ENCODE data around the gene TMEM184A. TPM values are rescaled to one million over a fixed set of nuclear protein-coding genes. Genes with fewer than 3 reads are reported as not detected.

The TMEM184A gene
- total RNA-seq, 2 donors from 2014 or later = 4.6 to 5.1 TPM

GRCh38 chr7:1592299-1592871, 36.4 kb upstream of the TMEM184A start:
- DNase-seq = peak; percentile 38
- Mint-ChIP-seq H3K27ac (no peak overlapping the region), H3K36me3 (ENCODE audit: low read depth) (no peaks in the 10 kb centered on the region), H3K27me3 (ENCODE audit: insufficient read depth) (peaks cover 4% of the 10 kb centered on the region), H3K9me3 (peaks cover 4% of the 10 kb centered on the region), H3K4me1 (no peaks in the 10 kb centered on the region), H3K4me3 (no peak overlapping the region)
- no peaks in the 10 kb centered on the region for H3K4me1 ChIP-seq (ENCODE audit: control insufficient read depth, insufficient read depth, low read length)
- H3K9ac ChIP-seq (ENCODE audit: extremely low read depth, low read length, poor library complexity, severe bottlenecking) = no peak overlapping the region
- no peak overlapping the region for H3K4me3 ChIP-seq (ENCODE audit: low read length)
- TF ChIP-seq, protein P1, sequence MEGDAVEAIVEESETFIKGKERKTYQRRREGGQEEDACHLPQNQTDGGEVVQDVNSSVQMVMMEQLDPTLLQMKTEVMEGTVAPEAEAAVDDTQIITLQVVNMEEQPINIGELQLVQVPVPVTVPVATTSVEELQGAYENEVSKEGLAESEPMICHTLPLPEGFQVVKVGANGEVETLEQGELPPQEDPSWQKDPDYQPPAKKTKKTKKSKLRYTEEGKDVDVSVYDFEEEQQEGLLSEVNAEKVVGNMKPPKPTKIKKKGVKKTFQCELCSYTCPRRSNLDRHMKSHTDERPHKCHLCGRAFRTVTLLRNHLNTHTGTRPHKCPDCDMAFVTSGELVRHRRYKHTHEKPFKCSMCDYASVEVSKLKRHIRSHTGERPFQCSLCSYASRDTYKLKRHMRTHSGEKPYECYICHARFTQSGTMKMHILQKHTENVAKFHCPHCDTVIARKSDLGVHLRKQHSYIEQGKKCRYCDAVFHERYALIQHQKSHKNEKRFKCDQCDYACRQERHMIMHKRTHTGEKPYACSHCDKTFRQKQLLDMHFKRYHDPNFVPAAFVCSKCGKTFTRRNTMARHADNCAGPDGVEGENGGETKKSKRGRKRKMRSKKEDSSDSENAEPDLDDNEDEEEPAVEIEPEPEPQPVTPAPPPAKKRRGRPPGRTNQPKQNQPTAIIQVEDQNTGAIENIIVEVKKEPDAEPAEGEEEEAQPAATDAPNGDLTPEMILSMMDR (conservative IDR thresholded peaks at IDR 0.05) = no peak
- H3K27me3 ChIP-seq (ENCODE audit: control insufficient read depth, insufficient read depth, low read length, poor library complexity, severe bottlenecking) = no peaks in the 10 kb centered on the region
- no peaks in the 10 kb centered on the region for H3K9me3 ChIP-seq (ENCODE audit: control insufficient read depth, low read length)
- 88 to 97% methylated on average over 13 to 20 of the region's 20 CpGs for WGBS, 2 experiments (ENCODE audit: insufficient coverage in 1 of 2, insufficient read length in 1 of 2)
- H3K36me3 ChIP-seq (ENCODE audit: control insufficient read depth, insufficient read depth, low read length) = no peaks in the 10 kb centered on the region
- no peak overlapping the region for H3K27ac ChIP-seq (ENCODE audit: low read depth, low read length)

DNA sequence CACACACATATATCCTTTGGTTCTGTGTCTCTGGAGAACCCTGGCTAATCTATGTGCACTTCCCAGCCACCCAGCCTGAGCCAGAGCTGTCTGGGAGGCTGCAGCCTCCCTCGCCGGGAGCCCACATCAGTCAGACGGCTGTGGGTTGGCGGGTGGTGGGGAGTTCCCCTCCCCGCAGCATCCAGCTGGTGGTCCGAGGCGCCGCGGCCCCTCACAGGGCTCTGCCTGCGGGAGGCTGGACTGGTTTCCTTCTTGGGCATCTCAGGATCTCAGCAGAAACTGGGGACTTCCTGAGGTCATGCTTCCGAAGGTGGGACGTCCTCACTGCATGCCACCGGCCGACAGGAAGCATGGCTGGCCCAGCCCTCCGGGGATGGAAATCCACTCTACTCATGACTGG, 35.9 kb upstream of the TMEM184A start:
- H3K27me3 Mint-ChIP-seq (ENCODE audit: insufficient read depth) = peaks cover 4% of the 10 kb centered on the region
- H3K4me3 Mint-ChIP-seq = no peak overlapping the region
- H3K4me1 Mint-ChIP-seq = no peaks in the 10 kb centered on the region
- TF ChIP-seq, protein P1 (conservative IDR thresholded peaks at IDR 0.05) = no peak
- 92 to 100% methylated on average over 6 to 15 of the region's 15 CpGs for WGBS, 2 experiments (ENCODE audit: insufficient coverage in 1 of 2, insufficient read length in 1 of 2)
- H3K27ac Mint-ChIP-seq = no peak overlapping the region
- no peak overlapping the region for H3K4me3 ChIP-seq (ENCODE audit: low read length)
- H3K36me3 Mint-ChIP-seq (ENCODE audit: low read depth) = no peaks in the 10 kb centered on the region
- no peaks in the 10 kb centered on the region for H3K27me3 ChIP-seq (ENCODE audit: control insufficient read depth, insufficient read depth, low read length, poor library complexity, severe bottlenecking)
- peaks cover 4% of the 10 kb centered on the region for H3K9me3 Mint-ChIP-seq
- no peak overlapping the region for H3K27ac ChIP-seq (ENCODE audit: low read depth, low read length)
- no peaks in the 10 kb centered on the region for H3K36me3 ChIP-seq (ENCODE audit: control insufficient read depth, insufficient read depth, low read length)
- H3K9ac ChIP-seq (ENCODE audit: extremely low read depth, low read length, poor library complexity, severe bottlenecking) = no peak overlapping the region
- peak; percentile 38 for DNase-seq
- H3K4me1 ChIP-seq (ENCODE audit: control insufficient read depth, insufficient read depth, low read length) = no peaks in the 10 kb centered on the region
- no peaks in the 10 kb centered on the region for H3K9me3 ChIP-seq (ENCODE audit: control insufficient read depth, low read length)

- peak; percentile 37 for DNase-seq
- Histone ChIP-seq H3K4me3 (ENCODE audit: low read length) (no peak overlapping the region), H3K27me3 (ENCODE audit: control insufficient read depth, insufficient read depth, low read length, poor library complexity, severe bottlenecking) (no peaks in the 10 kb centered on the region), H3K27ac (ENCODE audit: low read depth, low read length) (no peak overlapping the region), H3K9ac (ENCODE audit: extremely low read depth, low read length, poor library complexity, severe bottlenecking) (no peak overlapping the region), H3K4me1 (ENCODE audit: control insufficient read depth, insufficient read depth, low read length) (no peaks in the 10 kb centered on the region), H3K36me3 (ENCODE audit: control insufficient read depth, insufficient read depth, low read length) (no peaks in the 10 kb centered on the region), H3K9me3 (ENCODE audit: control insufficient read depth, low read length) (no peaks in the 10 kb centered on the region)
- Mint-ChIP-seq H3K27me3 (ENCODE audit: insufficient read depth) (peaks cover 4% of the 10 kb centered on the region), H3K4me3 (no peak overlapping the region), H3K27ac (no peak overlapping the region), H3K36me3 (ENCODE audit: low read depth) (no peaks in the 10 kb centered on the region), H3K4me1 (no peaks in the 10 kb centered on the region), H3K9me3 (peaks cover 4% of the 10 kb centered on the region)
- WGBS, 2 experiments (ENCODE audit: insufficient coverage in 1 of 2, insufficient read length in 1 of 2) = 84 to 85% methylated on average over 3 to 6 of the region's 6 CpGs
- TF ChIP-seq, protein P1 (conservative IDR thresholded peaks at IDR 0.05) = no peak
Observed at GRCh38 chr7:1591396-1591795, 35.4 kb upstream of the TMEM184A start.
